HepG2 (cell line): Measurements from ENCODE around the gene HDAC5. TPM values are rescaled to one million over a fixed set of nuclear protein-coding genes. Genes with fewer than 3 reads are reported as not detected.

Experiments used
- ATAC-seq: fragments of 200-7000 bp; cut with Tn5 transposase; 3 replicates; pipeline ENCODE4 v1.9.1; 2020; ENCODE audit warnings: mild to moderate bottlenecking, moderate library complexity
- BruUV-seq: library from RNA; stranded (reverse); fragments of 400-500 nt; replicated peaks from 2 replicates; lab custom pipeline; 2021; lab: Mats Ljungman, UMichigan
- CTCF ChIA-PET: fragments of 300-600 bp; formaldehyde crosslinking; extraction: SDS; loops from one replicate; lab custom pipeline; 2021; ENCODE audit warnings: low total read pairs, inconsistent platforms, low intra/inter-chr PET ratio; lab: Yijun Ruan, JAX
- POLR2A ChIA-PET: fragments of 350-600 bp; sonication (Branson Sonifier 250); formaldehyde crosslinking; loops from one replicate; lab custom pipeline; 2020; ENCODE audit warnings: antibody characterized with exemption, inconsistent platforms; lab: Yijun Ruan, JAX
- DNase-seq: peaks from one replicate; pipeline ENCODE4 v3.0.0-alpha.2; 2015; ENCODE audit warnings: low spot score
- FAIRE-seq: peaks from 3 replicates; lab custom pipeline; 2011; peaks lifted over from hg19 to GRCh38; lab: Jason Lieb, UNC
- H2AFZ ChIP-seq: one replicate; pipeline ENCODE4 v1.6.1; 2011; ENCODE audit warnings: low read length, inconsistent platforms
- H3K27ac ChIP-seq: fragments of 300-600 bp; 3 replicates; pipeline ENCODE4 v1.8.0; 2011; ENCODE audit warnings: mixed run types, mild to moderate bottlenecking, mixed read lengths, low read length, inconsistent platforms; ENCODE audit not compliant: insufficient read depth; ENCODE audit errors: extremely low read length
- H3K27me3 ChIP-seq, 2 experiments: fragments of 200-600 bp in 1 of 2; 2 replicates in 1 of 2; 3 replicates in 1 of 2; pipeline versions ENCODE4 v1.6.0 to v1.8.0; 2011; ENCODE audit warnings: low read length in 2 of 2, mild to moderate bottlenecking in 2 of 2, moderate library complexity in 2 of 2, inconsistent platforms in 1 of 2; ENCODE audit not compliant: insufficient read depth in 2 of 2, control insufficient read depth in 1 of 2
- H3K36me3 ChIP-seq, 2 experiments: fragments of 200-600 bp in 1 of 2; replicated peaks in 1 of 2; 2 replicates in 1 of 2; 3 replicates in 1 of 2; pipeline versions ENCODE4 v1.5.1 to v1.8.0; 2011; ENCODE audit warnings: low read length in 2 of 2, inconsistent platforms in 1 of 2; ENCODE audit not compliant: insufficient read depth in 2 of 2, control insufficient read depth in 1 of 2
- H3K4me1 ChIP-seq: 2 replicates; pipeline ENCODE4 v1.5.1; 2012; ENCODE audit warnings: low read length, inconsistent platforms; ENCODE audit not compliant: insufficient read depth
- H3K4me2 ChIP-seq: 2 replicates; pipeline ENCODE4 v1.6.0; 2011; ENCODE audit warnings: low read depth, low read length, inconsistent platforms
- H3K4me3 ChIP-seq, 3 experiments: fragments of 200-600 bp in 1 of 3; sonication (generic), shearing (Covaris generic) in 1 of 3; replicated peaks in 1 of 3; 2 replicates each; pipeline ENCODE4 v1.5.1; 2011 to 2016; ENCODE audit warnings: low read length in 3 of 3, inconsistent platforms in 2 of 3, low read depth in 2 of 3, mild to moderate bottlenecking in 2 of 3, control low read depth in 1 of 3, mixed read lengths in 1 of 3; ENCODE audit not compliant: insufficient read depth in 1 of 3
- H3K79me2 ChIP-seq: one replicate; pipeline ENCODE4 v1.6.1; 2011; ENCODE audit warnings: low read length, inconsistent platforms; ENCODE audit not compliant: insufficient read depth
- H3K9ac ChIP-seq: 2 replicates; pipeline ENCODE4 v1.6.0; 2011; ENCODE audit warnings: mild to moderate bottlenecking, low read depth, low read length, inconsistent platforms; ENCODE audit not compliant: insufficient read depth
- H3K9me3 ChIP-seq: 2 replicates; pipeline ENCODE4 v1.5.1; 2012; ENCODE audit warnings: mild to moderate bottlenecking, low read length
- H4K20me1 ChIP-seq: 2 replicates; pipeline ENCODE4 v1.6.0; 2011; ENCODE audit warnings: inconsistent platforms, mild to moderate bottlenecking, low read length, moderate library complexity; ENCODE audit not compliant: insufficient read depth
- CSRNP1 ChIP-seq: sonication (generic); formaldehyde crosslinking; IDR thresholded peaks from 2 replicates; pipeline ENCODE4 v1.8.1; 2023; ENCODE audit warnings: mild to moderate bottlenecking, missing genetic modification reagents
- EP300 ChIP-seq, 3 experiments: sonication (generic) in 1 of 3; formaldehyde crosslinking in 1 of 3; IDR thresholded peaks; 2 replicates each; pipeline versions ENCODE4 v1.5.1 to v1.6.1; 2011 to 2020; ENCODE audit warnings: low read depth in 2 of 3, low read length in 2 of 3, borderline replicate concordance in 1 of 3, improper control_type of control experiment in 1 of 3, mild to moderate bottlenecking in 1 of 3, missing genetic modification reagents in 1 of 3, moderate library complexity in 1 of 3
- GMEB1 ChIP-seq: sonication (generic); formaldehyde crosslinking; IDR thresholded peaks from 2 replicates; pipeline ENCODE4 v1.5.1; 2020; ENCODE audit warnings: missing genetic modification reagents, mild to moderate bottlenecking, borderline replicate concordance
- KLF15 ChIP-seq: sonication (generic); formaldehyde crosslinking; IDR thresholded peaks from 2 replicates; pipeline ENCODE4 v1.8.1; 2023; ENCODE audit warnings: borderline replicate concordance, mild to moderate bottlenecking, inconsistent platforms, missing genetic modification reagents, mixed read lengths
- LCORL ChIP-seq, 2 experiments: fragments of 450-650 bp in 1 of 2; sonication (generic) in 1 of 2; formaldehyde crosslinking in 1 of 2; IDR thresholded peaks; 2 replicates each; pipeline versions ENCODE4 v1.5.0 to v1.6.1; 2017 to 2020; ENCODE audit warnings: antibody characterized with exemption in 1 of 2, missing genetic modification reagents in 1 of 2
- NFATC3 ChIP-seq: sonication (generic); formaldehyde crosslinking; IDR thresholded peaks from 2 replicates; pipeline ENCODE4 v1.5.1; 2020; ENCODE audit warnings: mild to moderate bottlenecking, missing genetic modification reagents
- RARA ChIP-seq: IDR thresholded peaks from 2 replicates; pipeline ENCODE4 v1.6.1; 2016; ENCODE audit warnings: missing genetic modification reagents, missing compliant biosample characterization
- RFXAP ChIP-seq: sonication (generic); formaldehyde crosslinking; IDR thresholded peaks from 2 replicates; pipeline ENCODE4 v1.4.0; 2020; ENCODE audit warnings: missing genetic modification reagents, borderline replicate concordance
- ZHX1 ChIP-seq: sonication (generic); formaldehyde crosslinking; IDR thresholded peaks from 2 replicates; pipeline ENCODE4 v1.8.1; 2022; ENCODE audit warnings: low read depth, mild to moderate bottlenecking, missing genetic modification reagents
- ZNF546 ChIP-seq: sonication (generic); formaldehyde crosslinking; conservative IDR thresholded peaks from 2 replicates; pipeline ENCODE4 v1.8.1; 2023; ENCODE audit warnings: mild to moderate bottlenecking, missing genetic modification reagents
- ZNF569 ChIP-seq: sonication (generic); formaldehyde crosslinking; IDR thresholded peaks from 2 replicates; pipeline ENCODE4 v1.5.0; 2020; ENCODE audit warnings: mild to moderate bottlenecking, missing genetic modification reagents, moderate library complexity, borderline replicate concordance
- ZNF749 ChIP-seq: sonication (generic); formaldehyde crosslinking; IDR thresholded peaks from 2 replicates; pipeline ENCODE4 v1.8.0; 2022; ENCODE audit warnings: mild to moderate bottlenecking, missing genetic modification reagents, moderate library complexity, borderline replicate concordance
- ZNF773 ChIP-seq: sonication (generic); formaldehyde crosslinking; IDR thresholded peaks from 2 replicates; pipeline ENCODE4 v1.4.0; 2020; ENCODE audit warnings: missing genetic modification reagents, borderline replicate concordance
- ZNF784 ChIP-seq: sonication (generic); formaldehyde crosslinking; IDR thresholded peaks from 2 replicates; pipeline ENCODE4 v1.5.1; 2020; ENCODE audit warnings: missing genetic modification reagents, mild to moderate bottlenecking, borderline replicate concordance
- WGBS: methylation state at CpG from one replicate; pipeline ENCODE4 v1.1.6; 2017; ENCODE audit warnings: low lambda C conversion rate; 5-methylcytosine and 5-hydroxymethylcytosine counted together
- in situ Hi-C: cut with HindIII; loops from 2 replicates; pipeline ENCODE4 v1.10.0; 2017; ENCODE audit warnings: low pct_unique_long_range_greater_than_20kb; ENCODE audit not compliant: extremely low pct_ligation_motif_present
- intact Hi-C: fragments of 100-400 bp; cut with micrococcal nuclease; formaldehyde crosslinking; loops from one replicate; pipeline ENCODE4 v1.10.0; 2022; ENCODE audit not compliant: unreplicated experiment
- polyA plus RNA-seq, 8 experiments: library from polyadenylated mRNA; depleted of rRNA in 3 of 8; stranded (reverse) in 7 of 8; unstranded in 1 of 8; fragments of >200 nt; fragmentation: Illumina TruSeq in 4 of 8; extraction: Trizol in 4 of 8; gene quantifications; 2 replicates each; pipeline versions ENCODE4 v1.2.1 to v1.2.3, GENCODE V29; 2011 to 2016; ENCODE audit warnings: low read depth in 4 of 8, missing spikeins in 1 of 8, mixed read lengths in 1 of 8; ENCODE audit not compliant: insufficient read depth in 1 of 8
- total RNA-seq, 5 experiments: library from RNA; depleted of rRNA; stranded (reverse); fragments of >200 nt; fragmentation: Illumina TruSeq; extraction: Trizol; gene quantifications; 2 replicates each; pipeline ENCODE4 v1.2.3, GENCODE V29; 2016; ENCODE audit warnings: low read depth in 1 of 5

The HDAC5 gene
- total and polyA plus RNA-seq, 2 of the 13 experiments (the other 11 are each of a cell fraction or from before 2014, with no cell fraction given): 46.4 to 85.4 TPM

GRCh38 chr17:44110011-44110686 is 13.3 kb downstream of the HDAC5 start:
- CTCF ChIA-PET: interaction anchor here (1.3 kb wide), 1 partner anchor 26 kb away, joined by 4 read pairs; no protein-coding TSS in a partner anchor
- ATAC-seq: no peak
- intact Hi-C loops: loop anchor here (2.0 kb wide), 3 partner anchors 13 to 39 kb away; partner anchors contain the start of gene G6PC3
- no peak overlapping the region for H2AFZ ChIP-seq
- H4K20me1 ChIP-seq: peaks cover 9% of the 10 kb centered on the region; the same call in 1 of the 2 replicates
- H3K9me3 ChIP-seq: no peaks in the 10 kb centered on the region
- TSS peak; percentile 27 for BruUV-seq
- H3K4me1 ChIP-seq: peaks cover 97% of the 10 kb centered on the region
- H3K27me3 ChIP-seq: no peaks in the 10 kb centered on the region
- peak overlapping the region; percentile 99 for H3K4me2 ChIP-seq
- H3K27ac ChIP-seq: peak overlapping the region; percentile 88
- no peak for FAIRE-seq
- 56% methylated on average over 10 of the region's 10 CpGs for WGBS
- H3K4me3 ChIP-seq: peak overlapping the region; percentile 76 to 86 (median 85)
- peaks cover 0 to 1% of the 10 kb centered on the region in 2 experiments; a peak in 2 of 5 replicates for H3K36me3 ChIP-seq
- in situ Hi-C loops: no loop called here
- no peak for DNase-seq
- peak overlapping the region; percentile 77 for H3K9ac ChIP-seq
- H3K79me2 ChIP-seq: peaks cover 49% of the 10 kb centered on the region
- POLR2A ChIA-PET: interaction anchor here (0.6 to 6.2 kb wide), 13 partner anchors 7 to 44 kb away, joined by 3 to 83 read pairs (median 7); partner anchors contain the start of genes HDAC5 and LSM12
- TF ChIP-seq NFATC3 (CRISPR knock-in tag) (0 out of 2 replicates have a peak, but pooled peaks have one; percentile 32), CSRNP1 (no peak), RARA (CRISPR knock-in tag) (no peak), GMEB1 (CRISPR knock-in tag) (no peak), ZNF546 (CRISPR knock-in tag) (0 out of 2 replicates have a peak, but pooled peaks have one; percentile 58), ZNF784 (CRISPR knock-in tag) (no peak), KLF15 (CRISPR knock-in tag) (no peak), LCORL (IDR thresholded peaks at IDR 0.05) (no peak), LCORL (CRISPR knock-in tag; IDR thresholded peaks at IDR 0.05) (0 out of 2 replicates have a peak, but pooled peaks have one; percentile 33), ZNF569 (CRISPR knock-in tag) (0 out of 2 replicates have a peak, but pooled peaks have one; percentile 12), RFXAP (peak; percentile 6; the same call in 1 of the 2 replicates), ZHX1 (CRISPR knock-in tag) (no peak), EP300 (IDR thresholded peaks at IDR 0.05; ENCODE audit: low read depth in 2 of 2, low read length in 2 of 2) (no peak), EP300 (CRISPR knock-in tag; IDR thresholded peaks at IDR 0.05; ENCODE audit: borderline replicate concordance) (no peak), ZNF749 (CRISPR knock-in tag) (no peak), ZNF773 (peak; percentile 13; the same call in 1 of the 2 replicates)
